GM23248 (cell line): ENCODE results near the gene ANKRD40. TPM values are rescaled to one million over a fixed set of nuclear protein-coding genes. Genes with fewer than 3 reads are reported as not detected.
"Not testable (repeated sequence)": the region's sequence is repeated elsewhere in the genome, so short reads cannot be mapped to it uniquely, and the experiment has no call there.

ENCODE experiments used
- DNase-seq: peaks from one replicate; pipeline ENCODE4 v3.0.0-alpha.2; 2015
- H2AFZ ChIP-seq: fragments of 200-600 bp; sonication (generic); 2 replicates; pipeline ENCODE4 v1.6.1; 2016; ENCODE audit warnings: antibody characterized with exemption
- H3F3A ChIP-seq: fragments of 200-600 bp; sonication (generic); 2 replicates; pipeline ENCODE4 v1.6.1; 2016; ENCODE audit warnings: mild to moderate bottlenecking, antibody characterized with exemption, mixed run types; ENCODE audit not compliant: insufficient read depth
- H3K27ac ChIP-seq: fragments of 200-600 bp; sonication (generic); 2 replicates; pipeline ENCODE4 v1.5.1; 2016; ENCODE audit warnings: mild to moderate bottlenecking
- H3K27me3 ChIP-seq: fragments of 200-600 bp; sonication (generic); replicated peaks from 2 replicates; pipeline ENCODE4 v1.6.1; 2016; ENCODE audit warnings: mild to moderate bottlenecking; ENCODE audit not compliant: insufficient read depth
- H3K36me3 ChIP-seq: fragments of 200-600 bp; sonication (generic); 2 replicates; pipeline ENCODE4 v1.6.1; 2016; ENCODE audit warnings: low read depth, mild to moderate bottlenecking
- H3K4me1 ChIP-seq: fragments of 200-600 bp; sonication (generic); 2 replicates; pipeline ENCODE4 v1.6.1; 2016; ENCODE audit warnings: mild to moderate bottlenecking; ENCODE audit not compliant: insufficient read depth
- H3K4me2 ChIP-seq: fragments of 200-600 bp; sonication (generic); one replicate; pipeline ENCODE4 v1.6.1; 2016; ENCODE audit warnings: mild to moderate bottlenecking; ENCODE audit not compliant: unreplicated experiment
- H3K4me3 ChIP-seq: fragments of 200-600 bp; sonication (generic); 2 replicates; pipeline ENCODE4 v1.5.1; 2016; ENCODE audit warnings: mild to moderate bottlenecking
- H3K79me2 ChIP-seq: fragments of 200-600 bp; sonication (generic); 2 replicates; pipeline ENCODE4 v1.6.1; 2016; ENCODE audit warnings: mild to moderate bottlenecking; ENCODE audit not compliant: insufficient read depth
- H3K9ac ChIP-seq: fragments of 200-600 bp; sonication (generic); 2 replicates; pipeline ENCODE4 v1.6.1; 2016; ENCODE audit warnings: mild to moderate bottlenecking
- H3K9me2 ChIP-seq: fragments of 200-600 bp; sonication (generic); 2 replicates; pipeline ENCODE4 v1.6.1; 2016; ENCODE audit warnings: mixed run types, mild to moderate bottlenecking, moderate library complexity; ENCODE audit not compliant: insufficient read depth
- H3K9me3 ChIP-seq: fragments of 200-600 bp; sonication (generic); one replicate; pipeline ENCODE4 v1.6.1; 2017; ENCODE audit warnings: low read depth
- H4K20me1 ChIP-seq: fragments of 200-600 bp; sonication (generic); 2 replicates; pipeline ENCODE4 v1.6.0; 2016; ENCODE audit not compliant: insufficient read depth
- EZH2 ChIP-seq: fragments of 200-600 bp; sonication (generic); IDR thresholded peaks from 2 replicates; pipeline ENCODE4 v1.6.1; 2018; ENCODE audit warnings: antibody characterized with exemption, mild to moderate bottlenecking; ENCODE audit not compliant: insufficient read depth, poor library complexity, severe bottlenecking
- EZH2phosphoT487 ChIP-seq: fragments of 200-600 bp; sonication (generic); IDR thresholded peaks from 2 replicates; pipeline ENCODE4 v1.6.1; 2018; ENCODE audit warnings: antibody characterized with exemption, moderate library complexity, mild to moderate bottlenecking, low read depth; ENCODE audit not compliant: insufficient read depth
- WGBS, 2 experiments: methylation state at CpG; one replicate each; pipeline ENCODE4 v1.1.6; 2015 to 2017; ENCODE audit warnings: low lambda C conversion rate in 2 of 2, low coverage in 1 of 2; ENCODE audit errors: missing lambda C conversion rate in 2 of 2; 5-methylcytosine and 5-hydroxymethylcytosine counted together
- in situ Hi-C: fragments of 300-500 bp; cut with MboI; formaldehyde crosslinking; loops from 2 replicates; pipeline ENCODE4 v1.15.0; 2020
- polyA plus RNA-seq: library from polyadenylated mRNA; unstranded; fragments of >200 nt; fragmentation: Nextera tagmentation; extraction: Ambion mirVana; gene quantifications from 2 replicates; pipeline ENCODE4 v1.2.1, GENCODE V29; 2016
- total RNA-seq: library from RNA; depleted of rRNA; stranded (reverse); fragments of >200 nt; shearing (Covaris generic); gene quantifications from 2 replicates; pipeline ENCODE4 v1.2.3, GENCODE V29; 2014

ANKRD40 gene
- total and polyA plus RNA-seq, 2 experiments from 2014 or later = 20.2 to 36.5 TPM

- in situ Hi-C loops = no loop called here
- Histone ChIP-seq H3K9ac (no peak overlapping the region), H3K36me3 (no peaks in the 10 kb centered on the region), H3K4me3 (no peak overlapping the region), H2AFZ (no peak overlapping the region), H3K27me3 (no peaks in the 10 kb centered on the region), H3K79me2 (peaks cover 10% of the 10 kb centered on the region), H3K27ac (no peak overlapping the region), H3K4me2 (no peak overlapping the region), H3F3A (peaks cover 27% of the 10 kb centered on the region), H4K20me1 (no peaks in the 10 kb centered on the region; the same call in 1 of the 2 replicates), H3K9me3 (no peaks in the 10 kb centered on the region), H3K9me2 (no peaks in the 10 kb centered on the region), H3K4me1 (peaks cover 5% of the 10 kb centered on the region; the same call in 1 of the 2 replicates)
- DNase-seq = no peak
- TF ChIP-seq EZH2 (no peak), EZH2phosphoT487 (no peak)
- 63 to 69% methylated on average over 3 of the region's 3 CpGs for WGBS, 2 experiments
Measured at GRCh38 chr17:50715471-50715870, 7.8 kb upstream of the ANKRD40 start.

GRCh38 chr17:50712641-50713040, 4.9 kb upstream of the ANKRD40 start:
- H3K9me3 ChIP-seq = no peaks in the 10 kb centered on the region
- no peaks in the 10 kb centered on the region for H3K36me3 ChIP-seq
- H3K79me2 ChIP-seq = peaks cover 22% of the 10 kb centered on the region; the same call in 1 of the 2 replicates
- 86 to 87% methylated on average over 9 of the region's 9 CpGs for WGBS, 2 experiments
- H3K4me2 ChIP-seq = no peak overlapping the region
- H3K9me2 ChIP-seq = no peaks in the 10 kb centered on the region
- in situ Hi-C loops = no loop called here
- no peaks in the 10 kb centered on the region for H4K20me1 ChIP-seq
- peaks cover 39% of the 10 kb centered on the region for H3F3A ChIP-seq
- TF ChIP-seq EZH2phosphoT487 = no peak
- no peak for TF ChIP-seq EZH2
- DNase-seq = no peak
- no peak overlapping the region for H3K27ac ChIP-seq
- no peak overlapping the region for H3K4me3 ChIP-seq
- no peak overlapping the region for H2AFZ ChIP-seq
- H3K9ac ChIP-seq = no peak overlapping the region
- no peaks in the 10 kb centered on the region for H3K27me3 ChIP-seq
- H3K4me1 ChIP-seq = peaks cover 19% of the 10 kb centered on the region

GRCh38 chr17:50710650-50711049, 2.9 kb upstream of the ANKRD40 start:
- H2AFZ ChIP-seq = no peak overlapping the region
- no peaks in the 10 kb centered on the region for H3K9me2 ChIP-seq
- no peaks in the 10 kb centered on the region for H3K36me3 ChIP-seq
- no peak overlapping the region for H3K9ac ChIP-seq
- no peak overlapping the region for H3K4me3 ChIP-seq
- H4K20me1 ChIP-seq = no peaks in the 10 kb centered on the region
- H3K27me3 ChIP-seq = no peaks in the 10 kb centered on the region
- H3K27ac ChIP-seq = no peak overlapping the region
- no peak overlapping the region for H3K4me2 ChIP-seq
- H3K79me2 ChIP-seq = peaks cover 36% of the 10 kb centered on the region
- no peaks in the 10 kb centered on the region for H3K9me3 ChIP-seq
- 83 to 90% methylated on average over 4 of the region's 4 CpGs for WGBS, 2 experiments
- in situ Hi-C loops = no loop called here
- no peak for DNase-seq
- peaks cover 25% of the 10 kb centered on the region for H3F3A ChIP-seq
- H3K4me1 ChIP-seq = peaks cover 22% of the 10 kb centered on the region
- TF ChIP-seq EZH2phosphoT487 (no peak), EZH2 (no peak)

- in situ Hi-C loops = no loop called here
- peaks cover 42% of the 10 kb centered on the region for H3K79me2 ChIP-seq
- H3F3A ChIP-seq = peaks cover 22% of the 10 kb centered on the region
- H3K27ac ChIP-seq = no peak overlapping the region
- no peaks in the 10 kb centered on the region for H3K9me3 ChIP-seq
- H2AFZ ChIP-seq = no peak overlapping the region
- no peaks in the 10 kb centered on the region for H3K36me3 ChIP-seq
- no peaks in the 10 kb centered on the region for H3K9me2 ChIP-seq
- WGBS, 2 experiments = 80 to 81% methylated on average over 2 of the region's 2 CpGs
- H4K20me1 ChIP-seq = no peaks in the 10 kb centered on the region
- no peak for DNase-seq
- peaks cover 23% of the 10 kb centered on the region for H3K4me1 ChIP-seq
- H3K9ac ChIP-seq = no peak overlapping the region
- TF ChIP-seq EZH2phosphoT487 (no peak), EZH2 (no peak)
- H3K27me3 ChIP-seq = no peaks in the 10 kb centered on the region
- H3K4me2 ChIP-seq = no peak overlapping the region
- no peak overlapping the region for H3K4me3 ChIP-seq
Measured at GRCh38 chr17:50710025-50710424, 2.3 kb upstream of the ANKRD40 start.

GRCh38 chr17:50709053-50709452, 1.3 kb upstream of the ANKRD40 start:
- Histone ChIP-seq H3K9ac (peak overlapping the region; percentile 93), H3K79me2 (peaks cover 52% of the 10 kb centered on the region), H3K4me3 (peak overlapping the region; percentile 84), H3K4me2 (peak overlapping the region; percentile 95), H3K27ac (peak overlapping the region; percentile 96), H3F3A (peaks cover 22% of the 10 kb centered on the region), H3K4me1 (peaks cover 23% of the 10 kb centered on the region), H2AFZ (peak overlapping the region; percentile 89)
- H4K20me1 ChIP-seq, H3K36me3 ChIP-seq, DNase-seq, H3K27me3 ChIP-seq, H3K9me2 ChIP-seq, H3K9me3 ChIP-seq, in situ Hi-C loops: not testable (repeated sequence)
- 80 to 83% methylated on average over 4 of the region's 4 CpGs for WGBS, 2 experiments
